ENCODE results near the gene PYROXD2. TPM values are rescaled to one million over a fixed set of nuclear protein-coding genes. Genes with fewer than 3 reads are reported as not detected.

PYROXD2 gene
- total RNA-seq, 1 donor from 2014 or later = 5.6 TPM

DNA sequence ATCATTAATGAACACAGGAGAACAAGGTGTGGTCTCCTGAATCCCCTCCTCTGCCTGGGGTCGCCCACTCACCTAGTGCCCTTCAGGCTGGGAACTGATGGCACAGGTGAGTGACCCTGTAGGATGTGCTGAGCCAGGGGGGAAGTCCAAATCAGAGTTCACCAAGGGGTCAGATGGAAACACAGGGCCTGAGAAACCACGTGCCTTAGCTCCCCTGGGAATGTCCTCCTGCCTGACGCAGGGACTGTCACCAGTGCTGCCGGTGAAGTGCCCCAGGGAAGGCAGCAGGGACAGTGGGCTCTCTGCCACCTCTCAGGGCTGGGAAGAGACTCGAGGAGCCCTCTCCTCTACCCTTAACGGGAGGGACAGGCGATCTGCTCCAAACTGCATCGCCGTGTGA is 5.8 kb upstream of the PYROXD2 start:
- Histone ChIP-seq H3K4me3 (no peak overlapping the region), H3K27ac (no peak overlapping the region), H3K27me3 (no peaks in the 10 kb centered on the region), H3K36me3 (peaks cover 48 to 67% of the 10 kb centered on the region in 2 donors), H3K4me1 (no peaks in the 10 kb centered on the region), H3K9me3 (no peaks in the 10 kb centered on the region)
- TF ChIP-seq, protein P1, sequence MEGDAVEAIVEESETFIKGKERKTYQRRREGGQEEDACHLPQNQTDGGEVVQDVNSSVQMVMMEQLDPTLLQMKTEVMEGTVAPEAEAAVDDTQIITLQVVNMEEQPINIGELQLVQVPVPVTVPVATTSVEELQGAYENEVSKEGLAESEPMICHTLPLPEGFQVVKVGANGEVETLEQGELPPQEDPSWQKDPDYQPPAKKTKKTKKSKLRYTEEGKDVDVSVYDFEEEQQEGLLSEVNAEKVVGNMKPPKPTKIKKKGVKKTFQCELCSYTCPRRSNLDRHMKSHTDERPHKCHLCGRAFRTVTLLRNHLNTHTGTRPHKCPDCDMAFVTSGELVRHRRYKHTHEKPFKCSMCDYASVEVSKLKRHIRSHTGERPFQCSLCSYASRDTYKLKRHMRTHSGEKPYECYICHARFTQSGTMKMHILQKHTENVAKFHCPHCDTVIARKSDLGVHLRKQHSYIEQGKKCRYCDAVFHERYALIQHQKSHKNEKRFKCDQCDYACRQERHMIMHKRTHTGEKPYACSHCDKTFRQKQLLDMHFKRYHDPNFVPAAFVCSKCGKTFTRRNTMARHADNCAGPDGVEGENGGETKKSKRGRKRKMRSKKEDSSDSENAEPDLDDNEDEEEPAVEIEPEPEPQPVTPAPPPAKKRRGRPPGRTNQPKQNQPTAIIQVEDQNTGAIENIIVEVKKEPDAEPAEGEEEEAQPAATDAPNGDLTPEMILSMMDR (IDR thresholded peaks at IDR 0.05) = no peak
- intact Hi-C loops (cut with DNase I) = no loop called here
- DNase-seq (ENCODE audit: low spot score in 2 of 2) = peak in 1 of 2 donors; percentile 52

DNA sequence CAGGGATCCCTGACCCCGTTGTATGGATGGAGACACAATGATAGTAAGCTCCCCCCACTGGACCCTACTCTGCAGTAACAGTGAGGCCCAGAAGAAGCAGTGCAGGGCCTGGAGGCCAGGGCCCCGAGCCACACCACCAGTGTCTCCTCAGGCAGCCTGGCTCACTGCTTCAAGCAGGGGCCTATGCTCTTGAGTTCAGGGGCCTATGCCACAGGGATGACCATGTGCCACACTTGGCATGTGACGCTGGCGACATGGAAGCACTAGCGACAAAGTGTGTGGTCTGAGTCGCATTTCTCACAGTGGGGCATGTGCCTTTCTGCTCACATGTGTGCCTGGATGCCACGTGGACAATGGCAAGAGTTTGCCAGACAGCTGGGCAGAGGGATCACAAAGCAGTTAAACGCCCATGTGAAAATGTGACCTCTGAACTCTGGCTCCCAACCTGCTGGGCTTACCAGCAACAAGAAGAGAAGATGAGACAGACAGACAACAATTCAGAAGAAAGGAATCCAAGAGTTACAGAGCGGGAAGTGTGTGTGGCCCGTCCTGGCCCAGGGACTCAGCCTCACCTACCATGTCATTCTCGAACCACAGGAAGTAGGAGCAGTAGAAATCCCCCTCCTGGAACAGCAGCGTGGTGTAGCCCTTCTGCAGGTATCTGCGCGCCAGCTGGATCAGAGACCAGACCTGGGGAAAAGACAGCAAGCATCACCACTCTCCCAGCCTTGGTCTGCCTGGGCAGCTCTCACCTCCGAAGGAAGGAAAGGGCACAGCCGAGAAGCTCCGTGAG is 4.7 kb upstream of the PYROXD2 start:
- Histone ChIP-seq H3K4me1 (peaks cover 3 to 4% of the 10 kb centered on the region in 2 donors), H3K36me3 (peaks cover 40 to 56% of the 10 kb centered on the region in 2 donors), H3K4me3 (no peak overlapping the region), H3K9me3 (no peaks in the 10 kb centered on the region), H3K27ac (no peak overlapping the region), H3K27me3 (no peaks in the 10 kb centered on the region)
- TF ChIP-seq, protein P1 (IDR thresholded peaks at IDR 0.05) = no peak
- DNase-seq (ENCODE audit: low spot score in 2 of 2) = peak in 1 of 2 donors; percentile 59
- intact Hi-C loops (cut with DNase I) = loop anchor here (5.0 kb wide), 1 partner anchor 157 kb away; no protein-coding TSS in a partner anchor

DNA sequence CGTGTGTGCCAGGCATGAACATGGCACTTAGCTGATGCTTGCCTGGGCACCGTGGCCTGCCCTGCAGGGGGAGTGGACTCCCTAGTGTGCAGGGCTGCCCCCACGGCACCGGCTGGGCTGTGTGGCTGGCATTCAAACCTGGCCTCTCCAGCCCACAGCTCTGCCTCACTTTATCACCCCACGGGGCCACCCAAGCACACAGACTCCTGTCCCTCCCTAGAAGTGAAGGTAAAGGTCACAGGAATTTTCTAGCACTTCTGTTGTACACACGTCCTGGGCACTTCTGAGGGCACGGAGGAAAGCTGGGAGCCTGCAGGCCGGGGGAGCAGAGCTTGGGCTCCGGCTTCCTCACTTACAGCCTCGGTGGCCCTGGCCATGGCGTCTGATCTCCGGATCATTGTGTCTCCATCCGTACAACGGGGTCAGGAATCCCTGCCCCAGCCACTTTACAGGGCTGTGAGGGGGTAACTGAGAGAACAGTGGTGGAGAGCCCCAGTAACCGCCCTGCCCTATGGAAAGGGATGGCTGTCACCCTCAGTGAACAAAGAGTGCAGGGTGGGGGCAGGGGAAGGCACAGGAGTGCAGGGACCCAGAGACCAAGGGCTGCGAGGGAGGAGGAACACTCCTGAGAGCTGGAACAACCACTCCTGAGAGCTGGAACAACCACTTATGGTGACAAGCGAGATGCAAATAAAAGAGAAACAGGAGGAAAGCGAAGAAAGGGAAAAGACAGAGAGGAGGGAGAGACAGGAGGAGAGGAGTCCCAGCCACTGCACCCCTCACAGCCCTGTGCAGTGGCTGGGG is 3.9 kb upstream of the PYROXD2 start:
- Histone ChIP-seq H3K27me3 (no peaks in the 10 kb centered on the region), H3K4me3 (no peak overlapping the region), H3K36me3 (peaks cover 40 to 48% of the 10 kb centered on the region in 2 donors), H3K9me3 (no peaks in the 10 kb centered on the region), H3K27ac (no peak overlapping the region), H3K4me1 (peaks cover 3 to 7% of the 10 kb centered on the region in 2 donors)
- intact Hi-C loops (cut with DNase I) = loop anchor here (5.0 kb wide), 1 partner anchor 157 kb away; no protein-coding TSS in a partner anchor
- TF ChIP-seq, protein P1 (IDR thresholded peaks at IDR 0.05) = no peak
- no peak for DNase-seq (ENCODE audit: low spot score in 2 of 2)

DNA sequence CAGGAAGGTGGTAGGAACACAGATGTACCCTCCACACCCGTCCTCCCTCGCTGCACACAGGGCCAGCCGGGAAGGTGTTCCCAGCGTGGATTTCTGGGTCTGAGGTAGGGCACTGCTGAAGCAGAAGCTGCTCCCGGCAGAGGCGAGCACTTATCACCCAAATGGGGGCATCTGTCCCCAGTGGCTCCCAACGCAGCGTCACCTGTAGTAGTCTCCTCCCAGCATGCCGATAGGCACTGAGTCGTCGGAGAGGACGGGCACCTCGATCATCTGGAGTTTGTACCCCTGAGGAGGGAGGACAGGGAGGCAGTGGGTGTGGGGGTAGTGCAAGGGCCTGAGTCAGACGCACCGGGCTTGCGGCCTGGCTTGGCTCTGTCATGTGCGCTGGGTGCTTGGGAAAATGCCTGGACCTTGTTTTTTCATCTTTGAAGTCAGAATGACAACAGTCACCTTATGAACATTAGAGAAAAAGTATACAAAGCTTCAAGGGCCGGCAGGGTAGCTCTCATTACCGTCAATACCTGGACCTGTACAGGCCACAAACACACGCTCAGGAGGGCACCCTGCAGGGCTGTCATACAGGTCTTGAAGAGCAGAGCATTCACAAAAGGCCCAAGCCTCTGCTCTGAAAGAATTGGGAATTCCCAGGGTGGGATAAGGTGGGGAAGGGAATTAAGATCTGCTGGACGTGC is 3.1 kb upstream of the PYROXD2 start:
- DNase-seq (ENCODE audit: low spot score in 2 of 2) = peak in 1 of 2 donors; percentile 61
- Histone ChIP-seq H3K36me3 (peaks cover 36 to 42% of the 10 kb centered on the region in 2 donors), H3K4me3 (no peak overlapping the region), H3K9me3 (no peaks in the 10 kb centered on the region), H3K27ac (no peak overlapping the region), H3K4me1 (peaks cover 3 to 7% of the 10 kb centered on the region in 2 donors), H3K27me3 (no peaks in the 10 kb centered on the region)
- intact Hi-C loops (cut with DNase I) = loop anchor here (5.0 kb wide), 1 partner anchor 156 kb away; no protein-coding TSS in a partner anchor
- TF ChIP-seq, protein P1 (IDR thresholded peaks at IDR 0.05) = no peak

DNA sequence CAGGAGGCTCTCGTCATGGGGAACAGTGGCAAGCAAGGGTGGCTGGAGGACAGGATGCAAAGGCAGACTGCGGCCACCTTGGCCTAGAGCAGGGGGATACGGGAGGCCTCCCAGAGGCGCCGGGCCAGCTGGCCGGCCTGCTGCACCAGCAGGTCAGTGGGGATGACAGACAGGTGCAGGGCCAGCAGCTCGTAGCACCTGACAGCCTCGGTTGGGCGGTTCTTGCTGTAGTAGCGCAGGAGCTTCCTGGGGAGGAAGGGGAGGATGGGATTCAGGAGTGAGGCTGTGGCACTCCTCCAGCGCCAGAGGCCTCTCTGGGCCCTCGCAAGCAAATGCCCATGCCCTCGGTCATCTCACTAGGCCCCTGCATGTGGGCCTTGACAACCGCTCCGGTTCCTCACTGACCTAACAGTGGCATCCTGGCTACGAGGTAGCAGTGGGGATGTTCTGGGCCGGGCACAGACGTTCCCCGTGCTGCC is 2.5 kb upstream of the PYROXD2 start:
- H3K4me1 ChIP-seq = peaks cover 3 to 7% of the 10 kb centered on the region in 2 donors
- no peak overlapping the region for H3K4me3 ChIP-seq
- H3K36me3 ChIP-seq = peaks cover 36% of the 10 kb centered on the region in 2 donors
- no peak overlapping the region for H3K27ac ChIP-seq
- H3K27me3 ChIP-seq = no peaks in the 10 kb centered on the region
- intact Hi-C loops (cut with DNase I) = loop anchor here (5.0 kb wide), 1 partner anchor 155 kb away; no protein-coding TSS in a partner anchor
- TF ChIP-seq, protein P1 (IDR thresholded peaks at IDR 0.05) = no peak
- no peaks in the 10 kb centered on the region for H3K9me3 ChIP-seq
- DNase-seq (ENCODE audit: low spot score in 2 of 2) = peak in 1 of 2 donors; percentile 60

Data from ascending aorta (tissue), 2 donors.